SK-N-SH (cell line): ENCODE measurements around the gene PALLD. TPM values are rescaled to one million over a fixed set of nuclear protein-coding genes. Genes with fewer than 3 reads are reported as not detected.

ENCODE experiments used
- CTCF ChIA-PET: fragments of 300-600, 350-600 bp; formaldehyde crosslinking; extraction: SDS; loops from one replicate; lab custom pipeline; 2021; lab: Yijun Ruan, JAX
- POLR2A ChIA-PET: fragments of 350-600 bp; sonication (Branson Sonifier 250); formaldehyde crosslinking; extraction: SDS; loops from one replicate; lab custom pipeline; 2020; ENCODE audit warnings: antibody characterized with exemption, inconsistent platforms; lab: Yijun Ruan, JAX
- DNase-seq: peaks from one replicate; pipeline ENCODE4 v3.0.0; 2012
- H2AFZ ChIP-seq: fragments of 200-600 bp; sonication (generic); 2 replicates; pipeline ENCODE4 v1.8.1; 2016; ENCODE audit warnings: antibody characterized with exemption, mild to moderate bottlenecking, low read depth
- H3F3A ChIP-seq: fragments of 200-600 bp; sonication (generic); replicated peaks from 2 replicates; pipeline ENCODE3; 2016; ENCODE audit warnings: antibody characterized with exemption, mild to moderate bottlenecking; ENCODE audit not compliant: insufficient read depth
- H3K27ac ChIP-seq, 2 experiments: fragments of 200-500 bp in 1 of 2; fragments of 200-600 bp in 1 of 2; sonication (Bioruptor generic) in 1 of 2; sonication (generic), shearing (Covaris generic) in 1 of 2; 2 replicates each; pipeline versions ENCODE4 v1.5.1 to v1.6.1; 2014 to 2016; ENCODE audit warnings: low read depth in 2 of 2, inconsistent platforms in 1 of 2, low read length in 1 of 2, mild to moderate bottlenecking in 1 of 2, mixed read lengths in 1 of 2
- H3K27me3 ChIP-seq: fragments of 200-600 bp; sonication (generic), shearing (Covaris generic); 2 replicates; pipeline ENCODE4 v1.6.1; 2016; ENCODE audit warnings: mixed run types; ENCODE audit not compliant: insufficient read depth
- H3K36me3 ChIP-seq, 2 experiments: fragments of 200-500 bp in 1 of 2; fragments of 200-600 bp in 1 of 2; sonication (Bioruptor generic) in 1 of 2; sonication (generic) in 1 of 2; replicated peaks in 1 of 2; 2 replicates each; pipeline versions ENCODE3 to v1.5.1; 2014 to 2016; ENCODE audit warnings: low read length in 1 of 2, mild to moderate bottlenecking in 1 of 2; ENCODE audit not compliant: insufficient read depth in 2 of 2, control insufficient read depth in 1 of 2
- H3K4me1 ChIP-seq, 2 experiments: fragments of 200-500 bp in 1 of 2; fragments of 200-600 bp in 1 of 2; sonication (Bioruptor generic) in 1 of 2; sonication (generic), shearing (Covaris generic) in 1 of 2; 2 replicates each; pipeline versions ENCODE4 v1.5.1 to v1.6.1; 2014 to 2016; ENCODE audit warnings: low read depth in 1 of 2, low read length in 1 of 2, mixed run types in 1 of 2; ENCODE audit not compliant: insufficient read depth in 2 of 2, control insufficient read depth in 1 of 2
- H3K4me2 ChIP-seq: fragments of 200-600 bp; sonication (generic), shearing (Covaris generic); 2 replicates; pipeline ENCODE4 v1.6.1; 2017; ENCODE audit warnings: mixed run types
- H3K4me3 ChIP-seq, 2 experiments: fragments of 200-500 bp in 1 of 2; fragments of 200-600 bp in 1 of 2; sonication (Bioruptor generic) in 1 of 2; sonication (generic), shearing (Covaris generic) in 1 of 2; 2 replicates each; pipeline versions ENCODE4 v1.5.1 to v1.8.1; 2014 to 2016; ENCODE audit warnings: low read depth in 2 of 2, inconsistent platforms in 1 of 2, low read length in 1 of 2, mild to moderate bottlenecking in 1 of 2, mixed read lengths in 1 of 2, moderate library complexity in 1 of 2
- H3K79me2 ChIP-seq: fragments of 200-600 bp; sonication (generic); 2 replicates; pipeline ENCODE4 v1.8.1; 2017; ENCODE audit warnings: mild to moderate bottlenecking; ENCODE audit not compliant: insufficient read depth
- H3K9ac ChIP-seq: fragments of 200-600 bp; sonication (generic); 2 replicates; pipeline ENCODE4 v1.6.1; 2017; ENCODE audit warnings: mixed run types
- H3K9me2 ChIP-seq: fragments of 200-600 bp; sonication (generic); 2 replicates; pipeline ENCODE4 v1.6.1; 2017; ENCODE audit warnings: mixed run types
- H3K9me3 ChIP-seq: fragments of 200-600 bp; sonication (generic); 2 replicates; pipeline ENCODE4 v1.6.1; 2017; ENCODE audit warnings: mixed run types, mild to moderate bottlenecking, moderate library complexity
- H4K20me1 ChIP-seq: fragments of 200-600 bp; sonication (generic); 2 replicates; pipeline ENCODE4 v1.6.1; 2017; ENCODE audit warnings: mild to moderate bottlenecking, mixed run types; ENCODE audit not compliant: insufficient read depth
- ELF1 ChIP-seq: IDR thresholded peaks from 2 replicates; pipeline ENCODE4 v1.4.0; 2012
- EZH2phosphoT487 ChIP-seq: fragments of 200-600 bp; sonication (generic); IDR thresholded peaks from 2 replicates; pipeline ENCODE4 v1.6.1; 2017; ENCODE audit warnings: low read depth, mixed run types, mild to moderate bottlenecking, antibody characterized with exemption, moderate library complexity, borderline replicate concordance
- FOSL2 ChIP-seq: IDR thresholded peaks from 2 replicates; pipeline ENCODE4 v1.4.0; 2012; ENCODE audit warnings: low read depth, mild to moderate bottlenecking, moderate library complexity, borderline replicate concordance
- FOXJ3 ChIP-seq: sonication (generic); formaldehyde crosslinking; IDR thresholded peaks from 2 replicates; pipeline ENCODE4 v1.5.1; 2020; ENCODE audit warnings: mild to moderate bottlenecking, missing genetic modification reagents
- MEF2A ChIP-seq: IDR thresholded peaks from 2 replicates; pipeline ENCODE4 v1.4.0; 2012; ENCODE audit warnings: low read depth, borderline replicate concordance
- MXI1 ChIP-seq: IDR thresholded peaks from 2 replicates; pipeline ENCODE4 v1.6.1; 2012; ENCODE audit warnings: mild to moderate bottlenecking, low read depth, low read length, improper control_type of control experiment
- NFIC ChIP-seq: IDR thresholded peaks from 2 replicates; pipeline ENCODE4 v1.4.0; 2012; ENCODE audit warnings: borderline replicate concordance
- PBX3 ChIP-seq: IDR thresholded peaks from 2 replicates; pipeline ENCODE4; 2012
- POLR2AphosphoS5 ChIP-seq: IDR thresholded peaks from 2 replicates; pipeline ENCODE4 v1.6.1; 2012; ENCODE audit warnings: low read depth, low read length
- REST ChIP-seq: IDR thresholded peaks from 2 replicates; pipeline ENCODE4 v1.6.1; 2012; ENCODE audit warnings: mild to moderate bottlenecking, low read depth, low read length, moderate library complexity
- RXRA ChIP-seq: IDR thresholded peaks from 2 replicates; pipeline ENCODE4 v1.4.0; 2012; ENCODE audit warnings: low read depth, mild to moderate bottlenecking, borderline replicate concordance
- SIN3A ChIP-seq: IDR thresholded peaks from 2 replicates; pipeline ENCODE4 v1.6.1; 2012; ENCODE audit warnings: low read depth, mild to moderate bottlenecking, low read length, moderate library complexity, borderline replicate concordance
- SMC3 ChIP-seq: IDR thresholded peaks from 2 replicates; pipeline ENCODE4 v1.6.1; 2012; ENCODE audit warnings: low read depth, low read length, improper control_type of control experiment
- TAF1 ChIP-seq: IDR thresholded peaks from 2 replicates; pipeline ENCODE4 v1.6.1; 2012; ENCODE audit warnings: low read depth, mild to moderate bottlenecking, low read length, moderate library complexity, borderline replicate concordance
- YY1 ChIP-seq: IDR thresholded peaks from 2 replicates; pipeline ENCODE4 v1.4.0; 2012; ENCODE audit warnings: low read depth, mild to moderate bottlenecking
- ZBTB33 ChIP-seq: IDR thresholded peaks from 2 replicates; pipeline ENCODE4 v1.4.0; 2012; ENCODE audit warnings: low read depth, borderline replicate concordance
- WGBS: methylation state at CpG from one replicate; pipeline ENCODE4 v1.1.6; 2017; ENCODE audit warnings: low lambda C conversion rate; 5-methylcytosine and 5-hydroxymethylcytosine counted together
- polyA plus RNA-seq, 3 experiments: library from polyadenylated mRNA; depleted of rRNA; stranded (reverse); fragments of >200 nt; gene quantifications; 2 replicates each; pipeline ENCODE4 v1.2.3, GENCODE V29; 2012

PALLD gene
- polyA plus RNA-seq, 1 of the 3 experiments (the other 2 are of a cell fraction) = 33.0 TPM

GRCh38 chr4:168615294-168616065, 118.6 kb downstream of the PALLD start (continued):
- TF ChIP-seq ZBTB33 = no peak
- no peak for TF ChIP-seq REST
- no peak for TF ChIP-seq EZH2phosphoT487
- TF ChIP-seq MEF2A = peak; percentile 46; the same call in 1 of the 2 replicates
- no peak for TF ChIP-seq MXI1
- TF ChIP-seq, all 33 proteins: peak for 12

- Histone ChIP-seq H3K9me3 (no peaks in the 10 kb centered on the region), H3K79me2 (no peaks in the 10 kb centered on the region), H4K20me1 (no peaks in the 10 kb centered on the region), H3K4me1 (peaks cover 0 to 38% of the 10 kb centered on the region in 2 experiments; a peak in 3 of 4 replicates), H2AFZ (no peak overlapping the region), H3K9me2 (no peaks in the 10 kb centered on the region), H3K4me3 (no peak overlapping the region), H3K36me3 (no peaks in the 10 kb centered on the region), H3F3A (peaks cover 51% of the 10 kb centered on the region), H3K27me3 (no peaks in the 10 kb centered on the region), H3K9ac (peak overlapping the region; percentile 19; the same call in 1 of the 2 replicates), H3K27ac (peak overlapping the region in 1 of 2 experiments; percentile 49; a peak in 2 of 4 replicates), H3K4me2 (peak overlapping the region; percentile 29)
- POLR2A ChIA-PET = no interaction called here
- no peak for DNase-seq
- WGBS = 88% methylated on average over 8 of the region's 8 CpGs
- CTCF ChIA-PET = interaction anchor here (1.2 to 1.4 kb wide), 3 partner anchors 75 to 392 kb away, joined by 3 read pairs; no protein-coding TSS in a partner anchor
- TF ChIP-seq POLR2AphosphoS5 (no peak), PBX3 (peak; percentile 61), SMC3 (no peak), YY1 (no peak), FOXJ3 (CRISPR knock-in tag) (no peak), ELF1 (no peak), REST (no peak), SIN3A (no peak), FOSL2 (peak; percentile 29; the same call in 1 of the 2 replicates), TAF1 (no peak), NFIC (peak; percentile 50; the same call in 1 of the 2 replicates), RXRA (no peak)
These were observed 121.9 kb downstream of the PALLD start for GRCh38 chr4:168618577-168619265.
